ENCODE data around the gene ABI3BP.
A peak's percentile ranks its signal among the peaks of the same experiment; 100 is the strongest.

ABI3BP gene

GRCh38 chr3:100981164-100981911 lies 11.9 kb downstream of the ABI3BP start:
- Mint-ChIP-seq H3K27ac (peak overlapping the region in 2 of 3 experiments; percentile 85 to 100), H3K36me3 (ENCODE audit: low read depth) (no peaks in the 10 kb centered on the region), H3K4me3 (no peak overlapping the region), H3K27me3 (ENCODE audit: low read depth) (peaks cover 3% of the 10 kb centered on the region), H3K4me1 (peaks cover 19% of the 10 kb centered on the region), H3K9me3 (no peaks in the 10 kb centered on the region)
- no peak for TF ChIP-seq CTCF (IDR thresholded peaks at IDR 0.05; ENCODE audit: unreplicated experiment in 3 of 3)

- Mint-ChIP-seq H3K4me3 (no peak overlapping the region), H3K4me1 (peaks cover 19% of the 10 kb centered on the region), H3K36me3 (ENCODE audit: low read depth) (no peaks in the 10 kb centered on the region), H3K9me3 (no peaks in the 10 kb centered on the region), H3K27me3 (ENCODE audit: low read depth) (peaks cover 3% of the 10 kb centered on the region), H3K27ac (no peak overlapping the region)
- TF ChIP-seq CTCF (IDR thresholded peaks at IDR 0.05; ENCODE audit: unreplicated experiment in 3 of 3): no peak
Measured at GRCh38 chr3:100978011-100978659, 15.1 kb downstream of the ABI3BP start.

GRCh38 chr3:100976611-100977010 lies 16.6 kb downstream of the ABI3BP start:
- Mint-ChIP-seq H3K27ac (no peak overlapping the region), H3K27me3 (ENCODE audit: low read depth) (peaks cover 3% of the 10 kb centered on the region), H3K4me3 (no peak overlapping the region), H3K9me3 (no peaks in the 10 kb centered on the region), H3K36me3 (ENCODE audit: low read depth) (no peaks in the 10 kb centered on the region), H3K4me1 (peaks cover 11% of the 10 kb centered on the region)
- no peak for TF ChIP-seq CTCF (IDR thresholded peaks at IDR 0.05; ENCODE audit: unreplicated experiment in 3 of 3)

- H3K4me1 Mint-ChIP-seq: peaks cover 12% of the 10 kb centered on the region
- no peak overlapping the region for H3K27ac Mint-ChIP-seq
- no peak for TF ChIP-seq CTCF (IDR thresholded peaks at IDR 0.05; ENCODE audit: unreplicated experiment in 3 of 3)
- no peaks in the 10 kb centered on the region for H3K36me3 Mint-ChIP-seq (ENCODE audit: low read depth)
- H3K4me3 Mint-ChIP-seq: no peak overlapping the region
- peaks cover 3% of the 10 kb centered on the region for H3K27me3 Mint-ChIP-seq (ENCODE audit: low read depth)
- no peaks in the 10 kb centered on the region for H3K9me3 Mint-ChIP-seq
Measured at GRCh38 chr3:100975714-100976113, 17.5 kb downstream of the ABI3BP start.

GRCh38 chr3:100973594-100973993 lies 19.6 kb downstream of the ABI3BP start:
- Mint-ChIP-seq H3K27ac (no peak overlapping the region), H3K4me1 (peaks cover 12% of the 10 kb centered on the region), H3K9me3 (no peaks in the 10 kb centered on the region), H3K4me3 (no peak overlapping the region), H3K27me3 (ENCODE audit: low read depth) (no peaks in the 10 kb centered on the region), H3K36me3 (ENCODE audit: low read depth) (no peaks in the 10 kb centered on the region)
- TF ChIP-seq CTCF (IDR thresholded peaks at IDR 0.05; ENCODE audit: unreplicated experiment in 3 of 3): no peak

GRCh38 chr3:100972867-100973266 lies 20.4 kb downstream of the ABI3BP start:
- Mint-ChIP-seq H3K4me1 (peaks cover 12% of the 10 kb centered on the region), H3K27me3 (ENCODE audit: low read depth) (no peaks in the 10 kb centered on the region), H3K27ac (no peak overlapping the region), H3K36me3 (ENCODE audit: low read depth) (no peaks in the 10 kb centered on the region), H3K4me3 (no peak overlapping the region), H3K9me3 (no peaks in the 10 kb centered on the region)
- no peak for TF ChIP-seq CTCF (IDR thresholded peaks at IDR 0.05; ENCODE audit: unreplicated experiment in 3 of 3)
